ENCODE data around the gene PXT1. TPM values are rescaled to one million over a fixed set of nuclear protein-coding genes. Genes with fewer than 3 reads are reported as not detected.

The PXT1 gene
- polyA plus RNA-seq, 1 donor (not counting 4 experiments of a cell fraction or from before 2014, with no cell fraction given) = 0.08 TPM

DNA sequence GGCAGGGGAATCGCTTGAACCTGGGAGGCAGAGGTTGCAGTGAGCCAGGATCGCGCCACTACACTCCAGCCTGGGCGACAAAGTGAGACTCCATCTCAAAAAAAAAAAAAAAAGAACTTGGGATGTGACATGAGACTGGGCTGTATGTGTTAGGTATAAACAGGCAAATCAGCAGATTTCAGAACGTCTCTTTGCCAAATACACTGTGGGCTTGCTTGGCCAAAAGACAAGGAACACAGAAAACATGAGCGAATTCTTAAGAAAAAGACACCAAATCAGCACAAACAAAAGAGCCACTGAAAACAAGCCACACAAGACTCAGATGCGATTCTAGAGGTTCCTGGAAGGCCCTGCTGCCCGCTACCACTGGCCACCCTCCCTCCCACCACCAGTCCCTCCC is 67.7 kb downstream of the PXT1 start:
- Histone ChIP-seq H3K9me1 (ENCODE audit: control insufficient read depth, extremely low read depth, insufficient read depth, low read length) (no peaks in the 10 kb centered on the region), H4K20me1 (ENCODE audit: control insufficient read depth, extremely low read depth, insufficient read depth, low read length) (no peaks in the 10 kb centered on the region), H3K4me2 (ENCODE audit: control insufficient read depth, extremely low read depth, insufficient read depth, low read depth, low read length) (no peak overlapping the region), H3K79me2 (ENCODE audit: control insufficient read depth, insufficient read depth, low read length) (no peaks in the 10 kb centered on the region), H3K27ac (ENCODE audit: control insufficient read depth, insufficient read depth, low read length) (no peak overlapping the region), H2AFZ (ENCODE audit: control insufficient read depth, low read length) (no peak overlapping the region), H3K9ac (ENCODE audit: control insufficient read depth, extremely low read depth, insufficient read depth, low read length) (no peak overlapping the region), H3K9me3 (ENCODE audit: control insufficient read depth, low read depth, low read length) (no peaks in the 10 kb centered on the region), H3K4me1 (ENCODE audit: control insufficient read depth, extremely low read depth, insufficient read depth, low read length) (peaks cover 8% of the 10 kb centered on the region), H3K4me3 (ENCODE audit: control insufficient read depth in 2 of 3, extremely low read depth in 1 of 3, insufficient read depth in 2 of 3, low read depth in 1 of 3, low read length in 3 of 3) (no peak overlapping the region), H3K27me3 (ENCODE audit: control insufficient read depth, extremely low read depth, insufficient read depth, low read length) (peaks cover 8% of the 10 kb centered on the region), H3K36me3 (ENCODE audit: control insufficient read depth in 2 of 2, extremely low read depth in 1 of 2, insufficient read depth in 2 of 2, low read length in 2 of 2) (no peaks in the 10 kb centered on the region)
- DNase-seq (ENCODE audit: low read depth, low spot score) (no peak), FAIRE-seq (no peak)
- dilution Hi-C loops (cut with MboI; ENCODE audit: extremely low pct_ligation_motif_present, low sequenced_read_pairs) = no loop called here
- TF ChIP-seq, protein P1, sequence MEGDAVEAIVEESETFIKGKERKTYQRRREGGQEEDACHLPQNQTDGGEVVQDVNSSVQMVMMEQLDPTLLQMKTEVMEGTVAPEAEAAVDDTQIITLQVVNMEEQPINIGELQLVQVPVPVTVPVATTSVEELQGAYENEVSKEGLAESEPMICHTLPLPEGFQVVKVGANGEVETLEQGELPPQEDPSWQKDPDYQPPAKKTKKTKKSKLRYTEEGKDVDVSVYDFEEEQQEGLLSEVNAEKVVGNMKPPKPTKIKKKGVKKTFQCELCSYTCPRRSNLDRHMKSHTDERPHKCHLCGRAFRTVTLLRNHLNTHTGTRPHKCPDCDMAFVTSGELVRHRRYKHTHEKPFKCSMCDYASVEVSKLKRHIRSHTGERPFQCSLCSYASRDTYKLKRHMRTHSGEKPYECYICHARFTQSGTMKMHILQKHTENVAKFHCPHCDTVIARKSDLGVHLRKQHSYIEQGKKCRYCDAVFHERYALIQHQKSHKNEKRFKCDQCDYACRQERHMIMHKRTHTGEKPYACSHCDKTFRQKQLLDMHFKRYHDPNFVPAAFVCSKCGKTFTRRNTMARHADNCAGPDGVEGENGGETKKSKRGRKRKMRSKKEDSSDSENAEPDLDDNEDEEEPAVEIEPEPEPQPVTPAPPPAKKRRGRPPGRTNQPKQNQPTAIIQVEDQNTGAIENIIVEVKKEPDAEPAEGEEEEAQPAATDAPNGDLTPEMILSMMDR (optimal IDR thresholded peaks at IDR 0.05 in 1 of 3, IDR thresholded peaks at IDR 0.05 in 1 of 3, conservative IDR thresholded peaks at IDR 0.05 in 1 of 3; ENCODE audit: extremely low read depth in 1 of 3, insufficient read depth in 2 of 3, low read length in 3 of 3) = no peak
- TF ChIP-seq EZH2 (IDR thresholded peaks at IDR 0.05; ENCODE audit: low read length) = no peak

DNA sequence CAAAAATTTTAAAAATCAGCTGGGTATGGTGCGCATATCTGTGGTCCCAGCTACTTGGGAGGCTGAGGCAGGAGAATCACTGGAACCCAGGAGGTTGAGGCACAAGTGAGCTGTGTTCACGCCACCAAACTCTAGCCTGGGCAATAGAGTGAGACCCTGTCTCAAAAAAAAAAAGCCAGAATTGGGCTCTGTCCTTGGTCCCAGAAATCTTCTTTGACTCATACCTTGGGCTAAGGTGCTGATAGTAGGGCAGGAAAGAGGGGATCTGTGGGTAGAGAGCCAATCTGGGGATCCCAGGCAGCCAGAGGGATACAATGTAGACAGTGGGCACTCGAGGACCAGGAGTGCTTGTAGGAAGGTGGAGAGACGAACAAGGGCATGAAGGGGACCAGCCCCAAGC is 68.5 kb downstream of the PXT1 start:
- DNase-seq (ENCODE audit: low read depth, low spot score) (no peak), FAIRE-seq (no peak)
- Histone ChIP-seq H3K4me2 (ENCODE audit: control insufficient read depth, extremely low read depth, insufficient read depth, low read depth, low read length) (no peak overlapping the region), H3K27me3 (ENCODE audit: control insufficient read depth, extremely low read depth, insufficient read depth, low read length) (peaks cover 8% of the 10 kb centered on the region), H3K79me2 (ENCODE audit: control insufficient read depth, insufficient read depth, low read length) (no peaks in the 10 kb centered on the region), H3K27ac (ENCODE audit: control insufficient read depth, insufficient read depth, low read length) (no peak overlapping the region), H3K36me3 (ENCODE audit: control insufficient read depth in 2 of 2, extremely low read depth in 1 of 2, insufficient read depth in 2 of 2, low read length in 2 of 2) (no peaks in the 10 kb centered on the region), H3K4me1 (ENCODE audit: control insufficient read depth, extremely low read depth, insufficient read depth, low read length) (peaks cover 10% of the 10 kb centered on the region), H4K20me1 (ENCODE audit: control insufficient read depth, extremely low read depth, insufficient read depth, low read length) (peaks cover 1% of the 10 kb centered on the region), H3K9me1 (ENCODE audit: control insufficient read depth, extremely low read depth, insufficient read depth, low read length) (no peaks in the 10 kb centered on the region), H3K9me3 (ENCODE audit: control insufficient read depth, low read depth, low read length) (no peaks in the 10 kb centered on the region), H3K9ac (ENCODE audit: control insufficient read depth, extremely low read depth, insufficient read depth, low read length) (no peak overlapping the region), H2AFZ (ENCODE audit: control insufficient read depth, low read length) (no peak overlapping the region), H3K4me3 (ENCODE audit: control insufficient read depth in 2 of 3, extremely low read depth in 1 of 3, insufficient read depth in 2 of 3, low read depth in 1 of 3, low read length in 3 of 3) (no peak overlapping the region)
- no peak for TF ChIP-seq EZH2 (IDR thresholded peaks at IDR 0.05; ENCODE audit: low read length)
- TF ChIP-seq, protein P1 (optimal IDR thresholded peaks at IDR 0.05 in 1 of 3, IDR thresholded peaks at IDR 0.05 in 1 of 3, conservative IDR thresholded peaks at IDR 0.05 in 1 of 3; ENCODE audit: extremely low read depth in 1 of 3, insufficient read depth in 2 of 3, low read length in 3 of 3) = no peak
- dilution Hi-C loops (cut with MboI; ENCODE audit: extremely low pct_ligation_motif_present, low sequenced_read_pairs) = no loop called here

Data from keratinocyte (primary cell).